Measurements from ENCODE around the gene AP1AR.

GRCh38 chr4:112213091-112213490 lies 18.5 kb upstream of the AP1AR start:
- no peak for TF ChIP-seq CTCF (IDR thresholded peaks at IDR 0.05; ENCODE audit: low read depth, low read length)
- TF ChIP-seq POLR2A (IDR thresholded peaks at IDR 0.05; ENCODE audit: extremely low read depth, insufficient read length): no peak
